Activated naive CD4-positive, alpha-beta T cell treated with anti-CD3 and anti-CD28 coated beads, Interleukin-2, amount 50 U/mL, for 24 hours (primary cell): ENCODE results near the gene PEPD.
A peak's percentile ranks its signal among the peaks of the same experiment; 100 is the strongest.

ENCODE experiments used
- H3K27ac Mint-ChIP-seq: one replicate; pipeline ENCODE4 v1.8.0; 2021; ENCODE audit warnings: mild to moderate bottlenecking, mixed read lengths
- H3K27me3 Mint-ChIP-seq: one replicate; pipeline ENCODE4 v1.8.0; 2021; ENCODE audit warnings: mixed read lengths
- H3K36me3 Mint-ChIP-seq: one replicate; pipeline ENCODE4 v1.8.0; 2021; ENCODE audit warnings: mixed read lengths
- H3K4me1 Mint-ChIP-seq: one replicate; pipeline ENCODE4 v1.8.0; 2021; ENCODE audit warnings: mixed read lengths
- H3K4me3 Mint-ChIP-seq: one replicate; pipeline ENCODE4 v1.8.0; 2021; ENCODE audit warnings: mild to moderate bottlenecking, mixed read lengths
- H3K9me3 Mint-ChIP-seq: one replicate; pipeline ENCODE4 v1.8.0; 2021; ENCODE audit warnings: mixed read lengths

The PEPD gene

GRCh38 chr19:33405553-33406461, 115.8 kb downstream of the PEPD start:
- no peaks in the 10 kb centered on the region for H3K9me3 Mint-ChIP-seq
- H3K4me1 Mint-ChIP-seq: no peaks in the 10 kb centered on the region
- H3K27me3 Mint-ChIP-seq: no peaks in the 10 kb centered on the region
- no peaks in the 10 kb centered on the region for H3K36me3 Mint-ChIP-seq
- no peak overlapping the region for H3K4me3 Mint-ChIP-seq
- peak overlapping the region; percentile 7 for H3K27ac Mint-ChIP-seq

- Mint-ChIP-seq H3K4me1 (no peaks in the 10 kb centered on the region), H3K27me3 (no peaks in the 10 kb centered on the region), H3K36me3 (no peaks in the 10 kb centered on the region), H3K4me3 (no peak overlapping the region), H3K27ac (no peak overlapping the region), H3K9me3 (no peaks in the 10 kb centered on the region)
These were observed 116.4 kb downstream of the PEPD start for GRCh38 chr19:33405254-33405552.

GRCh38 chr19:33404506-33405253, 116.9 kb downstream of the PEPD start:
- Mint-ChIP-seq H3K9me3 (no peaks in the 10 kb centered on the region), H3K4me1 (no peaks in the 10 kb centered on the region), H3K27ac (no peak overlapping the region), H3K4me3 (no peak overlapping the region), H3K36me3 (no peaks in the 10 kb centered on the region), H3K27me3 (no peaks in the 10 kb centered on the region)

- Mint-ChIP-seq H3K36me3 (no peaks in the 10 kb centered on the region), H3K4me3 (no peak overlapping the region), H3K27ac (no peak overlapping the region), H3K4me1 (no peaks in the 10 kb centered on the region), H3K9me3 (no peaks in the 10 kb centered on the region), H3K27me3 (no peaks in the 10 kb centered on the region)
These were observed 117.7 kb downstream of the PEPD start for GRCh38 chr19:33403973-33404304.

- Mint-ChIP-seq H3K27ac (no peak overlapping the region), H3K36me3 (no peaks in the 10 kb centered on the region), H3K27me3 (no peaks in the 10 kb centered on the region), H3K9me3 (no peaks in the 10 kb centered on the region), H3K4me1 (no peaks in the 10 kb centered on the region), H3K4me3 (no peak overlapping the region)
These were observed 118.2 kb downstream of the PEPD start for GRCh38 chr19:33403221-33403972.

GRCh38 chr19:33402421-33403220, 119.0 kb downstream of the PEPD start:
- Mint-ChIP-seq H3K9me3 (no peaks in the 10 kb centered on the region), H3K4me3 (no peak overlapping the region), H3K27ac (no peak overlapping the region), H3K27me3 (no peaks in the 10 kb centered on the region), H3K36me3 (no peaks in the 10 kb centered on the region), H3K4me1 (no peaks in the 10 kb centered on the region)

- Mint-ChIP-seq H3K27ac (no peak overlapping the region), H3K9me3 (no peaks in the 10 kb centered on the region), H3K36me3 (no peaks in the 10 kb centered on the region), H3K4me3 (no peak overlapping the region), H3K4me1 (no peaks in the 10 kb centered on the region), H3K27me3 (no peaks in the 10 kb centered on the region)
These were observed 119.7 kb downstream of the PEPD start for GRCh38 chr19:33401683-33402420.

GRCh38 chr19:33400856-33401682, 120.5 kb downstream of the PEPD start:
- no peak overlapping the region for H3K4me3 Mint-ChIP-seq
- no peaks in the 10 kb centered on the region for H3K27me3 Mint-ChIP-seq
- H3K27ac Mint-ChIP-seq: no peak overlapping the region
- H3K4me1 Mint-ChIP-seq: no peaks in the 10 kb centered on the region
- H3K9me3 Mint-ChIP-seq: no peaks in the 10 kb centered on the region
- no peaks in the 10 kb centered on the region for H3K36me3 Mint-ChIP-seq

- no peaks in the 10 kb centered on the region for H3K36me3 Mint-ChIP-seq
- H3K4me3 Mint-ChIP-seq: no peak overlapping the region
- H3K9me3 Mint-ChIP-seq: no peaks in the 10 kb centered on the region
- H3K27me3 Mint-ChIP-seq: no peaks in the 10 kb centered on the region
- no peak overlapping the region for H3K27ac Mint-ChIP-seq
- H3K4me1 Mint-ChIP-seq: no peaks in the 10 kb centered on the region
These were observed 121.6 kb downstream of the PEPD start for GRCh38 chr19:33399745-33400681.

GRCh38 chr19:33399081-33399744, 122.4 kb downstream of the PEPD start:
- no peaks in the 10 kb centered on the region for H3K27me3 Mint-ChIP-seq
- H3K4me1 Mint-ChIP-seq: no peaks in the 10 kb centered on the region
- no peaks in the 10 kb centered on the region for H3K9me3 Mint-ChIP-seq
- no peaks in the 10 kb centered on the region for H3K36me3 Mint-ChIP-seq
- no peak overlapping the region for H3K4me3 Mint-ChIP-seq
- H3K27ac Mint-ChIP-seq: peak overlapping the region; percentile 35

- Mint-ChIP-seq H3K4me1 (no peaks in the 10 kb centered on the region), H3K36me3 (no peaks in the 10 kb centered on the region), H3K9me3 (no peaks in the 10 kb centered on the region), H3K27me3 (no peaks in the 10 kb centered on the region), H3K4me3 (no peak overlapping the region), H3K27ac (no peak overlapping the region)
These were observed 123.1 kb downstream of the PEPD start for GRCh38 chr19:33398361-33399060.

GRCh38 chr19:33397536-33398360, 123.8 kb downstream of the PEPD start:
- Mint-ChIP-seq H3K4me1 (no peaks in the 10 kb centered on the region), H3K36me3 (no peaks in the 10 kb centered on the region), H3K27ac (no peak overlapping the region), H3K27me3 (no peaks in the 10 kb centered on the region), H3K9me3 (no peaks in the 10 kb centered on the region), H3K4me3 (no peak overlapping the region)
